GM12878 (cell line): ENCODE data around the gene TRIM26. TPM values are rescaled to one million over a fixed set of nuclear protein-coding genes. Genes with fewer than 3 reads are reported as not detected.

Experiments used
- ATAC-seq: fragments of 200-7000 bp; cut with Tn5 transposase; 3 replicates; pipeline ENCODE4 v1.9.1; 2020; ENCODE audit warnings: mild to moderate bottlenecking, moderate library complexity
- BruUV-seq: library from RNA; stranded (reverse); fragments of 400-500 nt; replicated peaks from 2 replicates; lab custom pipeline; 2021; lab: Mats Ljungman, UMichigan
- CTCF ChIA-PET: fragments of 300-600 bp; sonication (Branson Sonifier 250); formaldehyde crosslinking; extraction: SDS; loops from one replicate; lab custom pipeline; 2021; ENCODE audit warnings: inconsistent platforms; lab: Yijun Ruan, JAX
- POLR2A ChIA-PET: fragments of 350-600 bp; formaldehyde crosslinking; extraction: SDS; loops from one replicate; lab custom pipeline; 2021; ENCODE audit warnings: inconsistent platforms; lab: Charles Lee
- RAD21 ChIA-PET: fragments of 300-600 bp; sonication (Branson Sonifier 250); formaldehyde crosslinking; loops from one replicate; lab custom pipeline; 2023; ENCODE audit warnings: antibody characterized with exemption; ENCODE audit not compliant: unreplicated experiment; lab: Charles Lee
- SMC1A ChIA-PET: fragments of 300-600 bp; sonication (Branson Sonifier 250); formaldehyde crosslinking; loops from one replicate; lab custom pipeline; 2023; ENCODE audit not compliant: unreplicated experiment, uncharacterized antibody; lab: Charles Lee
- DNase-seq: peaks from one replicate; pipeline ENCODE4 v3.0.0-alpha.2; 2011; ENCODE audit warnings: low read depth, low spot score
- FAIRE-seq: peaks from 3 replicates; lab custom pipeline; 2011; peaks lifted over from hg19 to GRCh38; lab: Jason Lieb, UNC
- H2AFZ ChIP-seq: 2 replicates; pipeline ENCODE4 v1.6.0; 2011; ENCODE audit warnings: low read depth, low read length, control low read depth; ENCODE audit not compliant: control insufficient read depth
- H3K27ac ChIP-seq: 2 replicates; pipeline ENCODE4 v1.5.1; 2011; ENCODE audit warnings: control low read depth; ENCODE audit not compliant: control insufficient read depth, insufficient read depth
- H3K27me3 ChIP-seq, 2 experiments: replicated peaks in 1 of 2; 2 replicates each; pipeline versions ENCODE4 v1.6.0 to v1.6.1; 2011; ENCODE audit warnings: low read length in 1 of 2; ENCODE audit not compliant: control insufficient read depth in 2 of 2, insufficient read depth in 2 of 2
- H3K36me3 ChIP-seq, 2 experiments: 2 replicates each; pipeline ENCODE4 v1.5.1; 2011; ENCODE audit warnings: low read length in 1 of 2; ENCODE audit not compliant: control insufficient read depth in 2 of 2, insufficient read depth in 2 of 2
- H3K4me1 ChIP-seq: 2 replicates; pipeline ENCODE4 v1.6.1; 2011; ENCODE audit warnings: mild to moderate bottlenecking, low read length, moderate library complexity, mixed read lengths; ENCODE audit not compliant: control insufficient read depth, insufficient read depth
- H3K4me2 ChIP-seq: 2 replicates; pipeline ENCODE4 v1.6.0; 2011; ENCODE audit warnings: control low read depth; ENCODE audit not compliant: control insufficient read depth, insufficient read depth
- H3K4me3 ChIP-seq: fragments of 200-600 bp; sonication (generic); 2 replicates; pipeline ENCODE4 v1.5.1; 2016
- H3K79me2 ChIP-seq: 2 replicates; pipeline ENCODE4 v1.6.0; 2011; ENCODE audit warnings: low read length; ENCODE audit not compliant: control insufficient read depth, insufficient read depth
- H3K9ac ChIP-seq: 2 replicates; pipeline ENCODE4 v1.8.0; 2011; ENCODE audit warnings: low read length, control low read depth, mixed read lengths; ENCODE audit not compliant: control insufficient read depth, insufficient read depth
- H3K9me3 ChIP-seq: replicated peaks from 3 replicates; pipeline ENCODE4 v1.5.1; 2011; ENCODE audit warnings: mild to moderate bottlenecking, low read length; ENCODE audit not compliant: control insufficient read depth, insufficient read depth
- H4K20me1 ChIP-seq: 2 replicates; pipeline ENCODE4 v1.6.0; 2011; ENCODE audit not compliant: control insufficient read depth, insufficient read depth
- MYB ChIP-seq: fragments of 150-350 bp; IDR thresholded peaks from 2 replicates; pipeline ENCODE4 v1.6.1; 2014; ENCODE audit warnings: mild to moderate bottlenecking, low read depth, low read length, borderline replicate concordance
- NFYA ChIP-seq: IDR thresholded peaks from 2 replicates; pipeline ENCODE4 v1.6.1; 2011; ENCODE audit warnings: low read depth, mild to moderate bottlenecking, low read length, improper control_type of control experiment, borderline replicate concordance
- NRF1 ChIP-seq: conservative IDR thresholded peaks from 2 replicates; pipeline ENCODE4 v1.6.1; 2011; ENCODE audit warnings: mild to moderate bottlenecking, low read depth, low read length, improper control_type of control experiment
- RAD51 ChIP-seq: fragments of 450-650 bp; IDR thresholded peaks from 2 replicates; pipeline ENCODE4 v1.6.1; 2016; ENCODE audit warnings: moderate library complexity, mild to moderate bottlenecking, inconsistent platforms
- STAT1 ChIP-seq: fragments of 450-650 bp; conservative IDR thresholded peaks from 2 replicates; pipeline ENCODE4 v1.6.1; 2014; ENCODE audit warnings: antibody characterized with exemption, mild to moderate bottlenecking
- ZNF207 ChIP-seq: fragments of 450-650 bp; IDR thresholded peaks from 2 replicates; pipeline ENCODE4 v1.6.1; 2014; ENCODE audit warnings: antibody characterized with exemption, mild to moderate bottlenecking, borderline replicate concordance
- ZNF384 ChIP-seq: IDR thresholded peaks from 2 replicates; pipeline ENCODE4 v1.6.1; 2012; ENCODE audit warnings: low read depth, mild to moderate bottlenecking, low read length, improper control_type of control experiment, borderline replicate concordance
- ZSCAN29 ChIP-seq: fragments of 450-650 bp; IDR thresholded peaks from 2 replicates; pipeline ENCODE4 v1.6.1; 2017; ENCODE audit warnings: mild to moderate bottlenecking, moderate library complexity
- WGBS: methylation state at CpG from one replicate; pipeline ENCODE4 v1.1.6; 2016; ENCODE audit warnings: low lambda C conversion rate; ENCODE audit not compliant: insufficient replicate concordance, insufficient coverage; ENCODE audit errors: missing lambda C conversion rate; 5-methylcytosine and 5-hydroxymethylcytosine counted together
- in situ Hi-C: fragments of 300-500 bp; cut with MboI; formaldehyde crosslinking; loops from 9 replicates; pipeline ENCODE4 v1.14.3; 2018; ENCODE audit warnings: mixed read lengths
- intact Hi-C: fragments of 100-400 bp; cut with micrococcal nuclease; formaldehyde crosslinking; loops from one replicate; pipeline ENCODE4 v1.14.2; 2022; ENCODE audit not compliant: unreplicated experiment
- polyA plus RNA-seq, 11 experiments: library from polyadenylated mRNA; depleted of rRNA in 4 of 11; unstranded in 6 of 11; stranded (reverse) in 5 of 11; fragments of >200 nt; fragmentation: Nextera tagmentation in 4 of 11; fragmentation: Illumina TruSeq in 1 of 11; extraction: Ambion mirVana in 4 of 11; extraction: Trizol in 1 of 11; gene quantifications; 1 replicate in 1 of 11; 2 replicates in 10 of 11; pipeline versions ENCODE4 v1.2.1 to v1.2.3, GENCODE V29; 2011 to 2016; ENCODE audit warnings: inconsistent platforms in 2 of 11, missing spikeins in 2 of 11, low read depth in 1 of 11
- total RNA-seq, 4 experiments: library from RNA; depleted of rRNA in 3 of 4; stranded (reverse); fragments of >200 nt in 3 of 4; fragmentation: Illumina TruSeq in 1 of 4; extraction: Trizol in 1 of 4; gene quantifications; 2 replicates each; pipeline versions ENCODE4 v1.2.1 to v1.2.3, GENCODE V29; 2013 to 2021
- TF ChIP-seq, protein P1 (sequence below): IDR thresholded peaks from 2 replicates; pipeline ENCODE4 v1.6.1; 2012; ENCODE audit warnings: low read length, inconsistent platforms

Gene TRIM26
- total and polyA plus RNA-seq, 10 of the 15 experiments (the other 5 are each of a cell fraction or from before 2014, with no cell fraction given), result 13.1 to 79.6 (median 63.6) TPM

DNA sequence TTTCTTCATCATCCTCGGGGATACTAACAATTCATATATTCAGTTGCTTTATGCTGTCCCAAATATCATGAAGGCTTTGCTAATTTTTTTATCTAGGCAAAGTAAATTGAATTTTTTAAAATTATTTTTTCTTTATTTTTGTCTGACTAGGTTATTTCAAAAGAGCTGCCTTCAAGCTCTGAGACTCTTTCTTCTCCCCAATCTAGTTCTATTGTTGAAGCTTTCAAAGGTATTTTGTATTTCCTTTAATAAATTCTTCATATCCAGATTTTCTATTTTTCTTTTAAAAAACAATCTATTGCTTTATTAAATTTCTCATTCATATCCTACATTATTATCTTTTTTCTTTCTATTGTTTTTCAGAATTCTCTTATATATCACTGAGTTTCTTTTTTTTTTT, 33.1 kb downstream of the TRIM26 start:
- H2AFZ ChIP-seq, result no peak overlapping the region
- no peaks in the 10 kb centered on the region for H4K20me1 ChIP-seq
- no TSS peak for BruUV-seq
- intact Hi-C loops, result no loop called here
- in situ Hi-C loops, result no loop called here
- DNase-seq, result no peak
- no peak for FAIRE-seq
- 28% methylated on average over 1 of the region's 1 CpG for WGBS
- ChIA-PET POLR2A (no interaction called here), SMC1A (no interaction called here), CTCF (no interaction called here), RAD21 (no interaction called here)
- no peaks in the 10 kb centered on the region for H3K4me1 ChIP-seq
- no peaks in the 10 kb centered on the region for H3K79me2 ChIP-seq
- TF ChIP-seq, protein P1, sequence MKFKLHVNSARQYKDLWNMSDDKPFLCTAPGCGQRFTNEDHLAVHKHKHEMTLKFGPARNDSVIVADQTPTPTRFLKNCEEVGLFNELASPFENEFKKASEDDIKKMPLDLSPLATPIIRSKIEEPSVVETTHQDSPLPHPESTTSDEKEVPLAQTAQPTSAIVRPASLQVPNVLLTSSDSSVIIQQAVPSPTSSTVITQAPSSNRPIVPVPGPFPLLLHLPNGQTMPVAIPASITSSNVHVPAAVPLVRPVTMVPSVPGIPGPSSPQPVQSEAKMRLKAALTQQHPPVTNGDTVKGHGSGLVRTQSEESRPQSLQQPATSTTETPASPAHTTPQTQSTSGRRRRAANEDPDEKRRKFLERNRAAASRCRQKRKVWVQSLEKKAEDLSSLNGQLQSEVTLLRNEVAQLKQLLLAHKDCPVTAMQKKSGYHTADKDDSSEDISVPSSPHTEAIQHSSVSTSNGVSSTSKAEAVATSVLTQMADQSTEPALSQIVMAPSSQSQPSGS, result no peak
- no peak for TF ChIP-seq MYB
- no peak for TF ChIP-seq RAD51
- TF ChIP-seq NFYA, result no peak
- no peak for TF ChIP-seq ZNF207
- no peak for TF ChIP-seq ZSCAN29
- no peak for TF ChIP-seq STAT1
- no peak for TF ChIP-seq ZNF384
- no peak for TF ChIP-seq NRF1
- no peaks in the 10 kb centered on the region for H3K27me3 ChIP-seq
- H3K9me3 ChIP-seq, result peaks cover 6% of the 10 kb centered on the region; the same call in 2 of the 3 replicates
- no peak overlapping the region for H3K9ac ChIP-seq
- ATAC-seq, result no peak
- no peak overlapping the region for H3K27ac ChIP-seq
- no peak overlapping the region for H3K4me3 ChIP-seq
- H3K4me2 ChIP-seq, result no peak overlapping the region
- peaks cover 0 to 4% of the 10 kb centered on the region in 2 experiments; a peak in 2 of 4 replicates for H3K36me3 ChIP-seq
